ENCODE results near the gene RPL10A. TPM values are rescaled to one million over a fixed set of nuclear protein-coding genes. Genes with fewer than 3 reads are reported as not detected.

The RPL10A gene
- polyA plus RNA-seq, 4 donors: 724 to 2,603 (median 2,051) TPM

GRCh38 chr6:35498422-35499067 lies 30.3 kb downstream of the RPL10A start:
- Histone ChIP-seq H3K36me3 (ENCODE audit: control insufficient read depth in 3 of 3, insufficient read depth in 2 of 3, low read depth in 1 of 3, low read length in 3 of 3) (peaks cover 0 to 22% (median 0%) of the 10 kb centered on the region in 3 donors), H3K4me1 (ENCODE audit: control insufficient read depth in 3 of 3, insufficient read depth in 2 of 3, low read depth in 1 of 3, low read length in 2 of 3) (peaks cover 0 to 39% (median 3%) of the 10 kb centered on the region in 3 donors), H3K4me3 (ENCODE audit: low read depth in 1 of 3, low read length in 3 of 3) (peak overlapping the region in 1 of 3 donors; percentile 55), H3K9me3 (ENCODE audit: control insufficient read depth in 2 of 2, insufficient read depth in 1 of 2, low read depth in 1 of 2, low read length in 1 of 2) (no peaks in the 10 kb centered on the region), H3K27me3 (ENCODE audit: control insufficient read depth in 3 of 3, insufficient read depth in 3 of 3, low read length in 3 of 3) (peaks cover 0 to 14% (median 3%) of the 10 kb centered on the region in 3 donors), H3K27ac (ENCODE audit: low read depth in 1 of 3, low read length in 2 of 3) (peak overlapping the region in 2 of 3 donors; percentile 57 to 86)
- peak in 1 of 2 donors; percentile 58 for DNase-seq
- no peak for FAIRE-seq
- WGBS, 3 donors: 44 to 53% (median 51%) methylated on average over 14 of the region's 14 CpGs

GRCh38 chr6:35499372-35499771 lies 31.2 kb downstream of the RPL10A start:
- Histone ChIP-seq H3K27me3 (ENCODE audit: control insufficient read depth in 3 of 3, insufficient read depth in 3 of 3, low read length in 3 of 3) (peaks cover 0 to 14% (median 5%) of the 10 kb centered on the region in 3 donors), H3K27ac (ENCODE audit: low read depth in 1 of 3, low read length in 2 of 3) (no peak overlapping the region), H3K4me1 (ENCODE audit: control insufficient read depth in 3 of 3, insufficient read depth in 2 of 3, low read depth in 1 of 3, low read length in 2 of 3) (peaks cover 0 to 31% (median 3%) of the 10 kb centered on the region in 3 donors), H3K9me3 (ENCODE audit: control insufficient read depth in 2 of 2, insufficient read depth in 1 of 2, low read depth in 1 of 2, low read length in 1 of 2) (no peaks in the 10 kb centered on the region), H3K36me3 (ENCODE audit: control insufficient read depth in 3 of 3, insufficient read depth in 2 of 3, low read depth in 1 of 3, low read length in 3 of 3) (peaks cover 0 to 13% (median 0%) of the 10 kb centered on the region in 3 donors), H3K4me3 (ENCODE audit: low read depth in 1 of 3, low read length in 3 of 3) (no peak overlapping the region)
- FAIRE-seq: no peak
- WGBS, 3 donors: 68 to 83% (median 81%) methylated on average over 4 of the region's 4 CpGs
- DNase-seq: no peak

GRCh38 chr6:35500782-35501181 lies 32.6 kb downstream of the RPL10A start:
- Histone ChIP-seq H3K27ac (ENCODE audit: low read depth in 1 of 3, low read length in 2 of 3) (no peak overlapping the region), H3K27me3 (ENCODE audit: control insufficient read depth in 3 of 3, insufficient read depth in 3 of 3, low read length in 3 of 3) (peaks cover 0 to 21% (median 5%) of the 10 kb centered on the region in 3 donors), H3K4me1 (ENCODE audit: control insufficient read depth in 3 of 3, insufficient read depth in 2 of 3, low read depth in 1 of 3, low read length in 2 of 3) (peaks cover 0 to 17% (median 0%) of the 10 kb centered on the region in 3 donors), H3K9me3 (ENCODE audit: control insufficient read depth in 2 of 2, insufficient read depth in 1 of 2, low read depth in 1 of 2, low read length in 1 of 2) (no peaks in the 10 kb centered on the region), H3K4me3 (ENCODE audit: low read depth in 1 of 3, low read length in 3 of 3) (no peak overlapping the region), H3K36me3 (ENCODE audit: control insufficient read depth in 3 of 3, insufficient read depth in 2 of 3, low read depth in 1 of 3, low read length in 3 of 3) (peaks cover 0 to 2% (median 0%) of the 10 kb centered on the region in 3 donors)
- DNase-seq: no peak
- no peak for FAIRE-seq
- WGBS, 3 donors: 71 to 80% (median 73%) methylated on average over 6 of the region's 6 CpGs

- no peak overlapping the region for H3K27ac ChIP-seq (ENCODE audit: low read depth in 1 of 3, low read length in 2 of 3)
- WGBS, 3 donors: 90 to 100% (median 95%) methylated on average over 2 of the region's 2 CpGs
- no peak for DNase-seq
- no peaks in the 10 kb centered on the region for H3K36me3 ChIP-seq (ENCODE audit: control insufficient read depth in 3 of 3, insufficient read depth in 2 of 3, low read depth in 1 of 3, low read length in 3 of 3)
- peaks cover 0 to 27% (median 5%) of the 10 kb centered on the region in 3 donors for H3K27me3 ChIP-seq (ENCODE audit: control insufficient read depth in 3 of 3, insufficient read depth in 3 of 3, low read length in 3 of 3)
- no peak for FAIRE-seq
- no peak overlapping the region for H3K4me3 ChIP-seq (ENCODE audit: low read depth in 1 of 3, low read length in 3 of 3)
- H3K4me1 ChIP-seq (ENCODE audit: control insufficient read depth in 3 of 3, insufficient read depth in 2 of 3, low read depth in 1 of 3, low read length in 2 of 3): peaks cover 0 to 23% (median 0%) of the 10 kb centered on the region in 3 donors
- no peaks in the 10 kb centered on the region for H3K9me3 ChIP-seq (ENCODE audit: control insufficient read depth in 2 of 2, insufficient read depth in 1 of 2, low read depth in 1 of 2, low read length in 1 of 2)
These were observed 33.6 kb downstream of the RPL10A start for GRCh38 chr6:35501784-35502183.

GRCh38 chr6:35503534-35503933 lies 35.3 kb downstream of the RPL10A start:
- no peak overlapping the region for H3K4me3 ChIP-seq (ENCODE audit: low read depth in 1 of 3, low read length in 3 of 3)
- H3K36me3 ChIP-seq (ENCODE audit: control insufficient read depth in 3 of 3, insufficient read depth in 2 of 3, low read depth in 1 of 3, low read length in 3 of 3): no peaks in the 10 kb centered on the region
- H3K4me1 ChIP-seq (ENCODE audit: control insufficient read depth in 3 of 3, insufficient read depth in 2 of 3, low read depth in 1 of 3, low read length in 2 of 3): peaks cover 0 to 13% (median 0%) of the 10 kb centered on the region in 3 donors
- H3K9me3 ChIP-seq (ENCODE audit: control insufficient read depth in 2 of 2, insufficient read depth in 1 of 2, low read depth in 1 of 2, low read length in 1 of 2): no peaks in the 10 kb centered on the region
- FAIRE-seq (no peak), DNase-seq (no peak)
- no peak overlapping the region for H3K27ac ChIP-seq (ENCODE audit: low read depth in 1 of 3, low read length in 2 of 3)
- H3K27me3 ChIP-seq (ENCODE audit: control insufficient read depth in 3 of 3, insufficient read depth in 3 of 3, low read length in 3 of 3): peaks cover 0 to 18% (median 5%) of the 10 kb centered on the region in 3 donors
- whole genome bisulfite sequencing, 3 donors: 49 to 63% (median 56%) methylated on average over 15 of the region's 15 CpGs

GRCh38 chr6:35505999-35506412 lies 37.8 kb downstream of the RPL10A start:
- FAIRE-seq: no peak
- H3K27me3 ChIP-seq (ENCODE audit: control insufficient read depth in 3 of 3, insufficient read depth in 3 of 3, low read length in 3 of 3): peaks cover 0 to 31% (median 6%) of the 10 kb centered on the region in 3 donors
- DNase-seq: no peak
- H3K4me1 ChIP-seq (ENCODE audit: control insufficient read depth in 3 of 3, insufficient read depth in 2 of 3, low read depth in 1 of 3, low read length in 2 of 3): peaks cover 0 to 7% (median 0%) of the 10 kb centered on the region in 3 donors
- no peaks in the 10 kb centered on the region for H3K36me3 ChIP-seq (ENCODE audit: control insufficient read depth in 3 of 3, insufficient read depth in 2 of 3, low read depth in 1 of 3, low read length in 3 of 3)
- no peak overlapping the region for H3K27ac ChIP-seq (ENCODE audit: low read depth in 1 of 3, low read length in 2 of 3)
- WGBS, 3 donors: 36 to 50% (median 37%) methylated on average over 17 to 21 of the region's 21 CpGs
- H3K9me3 ChIP-seq (ENCODE audit: control insufficient read depth in 2 of 2, insufficient read depth in 1 of 2, low read depth in 1 of 2, low read length in 1 of 2): no peaks in the 10 kb centered on the region
- H3K4me3 ChIP-seq (ENCODE audit: low read depth in 1 of 3, low read length in 3 of 3): no peak overlapping the region

GRCh38 chr6:35506536-35506935 lies 38.3 kb downstream of the RPL10A start:
- Histone ChIP-seq H3K27me3 (ENCODE audit: control insufficient read depth in 3 of 3, insufficient read depth in 3 of 3, low read length in 3 of 3) (peaks cover 0 to 37% (median 12%) of the 10 kb centered on the region in 3 donors), H3K27ac (ENCODE audit: low read depth in 1 of 3, low read length in 2 of 3) (no peak overlapping the region), H3K4me3 (ENCODE audit: low read depth in 1 of 3, low read length in 3 of 3) (no peak overlapping the region), H3K9me3 (ENCODE audit: control insufficient read depth in 2 of 2, insufficient read depth in 1 of 2, low read depth in 1 of 2, low read length in 1 of 2) (no peaks in the 10 kb centered on the region), H3K36me3 (ENCODE audit: control insufficient read depth in 3 of 3, insufficient read depth in 2 of 3, low read depth in 1 of 3, low read length in 3 of 3) (no peaks in the 10 kb centered on the region), H3K4me1 (ENCODE audit: control insufficient read depth in 3 of 3, insufficient read depth in 2 of 3, low read depth in 1 of 3, low read length in 2 of 3) (peaks cover 0 to 11% (median 0%) of the 10 kb centered on the region in 3 donors)
- FAIRE-seq (no peak), DNase-seq (no peak)
- WGBS, 3 donors: 90 to 93% (median 92%) methylated on average over 3 of the region's 3 CpGs

GRCh38 chr6:35507221-35507620 lies 39.0 kb downstream of the RPL10A start:
- Histone ChIP-seq H3K27me3 (ENCODE audit: control insufficient read depth in 3 of 3, insufficient read depth in 3 of 3, low read length in 3 of 3) (peaks cover 0 to 42% (median 12%) of the 10 kb centered on the region in 3 donors), H3K4me3 (ENCODE audit: low read depth in 1 of 3, low read length in 3 of 3) (no peak overlapping the region)
- no peak for FAIRE-seq

More at GRCh38 chr6:35507221-35507620, 39.0 kb downstream of the RPL10A start:
- H3K36me3 ChIP-seq (ENCODE audit: control insufficient read depth in 3 of 3, insufficient read depth in 2 of 3, low read depth in 1 of 3, low read length in 3 of 3): no peaks in the 10 kb centered on the region
- H3K9me3 ChIP-seq (ENCODE audit: control insufficient read depth in 2 of 2, insufficient read depth in 1 of 2, low read depth in 1 of 2, low read length in 1 of 2): no peaks in the 10 kb centered on the region
- H3K27ac ChIP-seq (ENCODE audit: low read depth in 1 of 3, low read length in 2 of 3): no peak overlapping the region
- peaks cover 0 to 11% (median 0%) of the 10 kb centered on the region in 3 donors for H3K4me1 ChIP-seq (ENCODE audit: control insufficient read depth in 3 of 3, insufficient read depth in 2 of 3, low read depth in 1 of 3, low read length in 2 of 3)
- 92 to 100% (median 95%) methylated on average over 2 of the region's 2 CpGs for WGBS, 3 donors
- no peak for DNase-seq
